ENCODE measurements around the gene TDRD12. TPM values are rescaled to one million over a fixed set of nuclear protein-coding genes. Genes with fewer than 3 reads are reported as not detected.

TDRD12 gene
- total and polyA plus RNA-seq, 2 of the 13 experiments (the other 11 are each of a cell fraction or from before 2014, with no cell fraction given) = 0.03 to 0.40 TPM

DNA sequence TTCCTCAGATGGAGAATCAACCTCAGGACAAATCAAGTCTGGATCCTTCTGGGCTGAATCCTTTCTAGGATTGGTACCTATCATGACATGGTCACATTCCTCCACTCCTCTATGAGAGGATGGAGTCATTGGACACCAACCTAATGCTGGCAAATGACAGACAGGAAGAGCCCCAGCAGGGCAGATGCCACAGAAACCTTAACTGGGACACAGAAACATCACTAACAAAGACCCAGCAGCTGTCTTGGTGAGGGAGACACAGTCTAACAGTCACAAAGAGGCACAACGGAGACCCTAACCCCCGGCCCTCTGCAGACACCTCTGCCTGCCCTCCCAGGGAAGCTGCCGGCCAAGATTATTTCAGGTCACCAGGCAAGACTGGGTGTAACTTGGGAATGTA is 46.7 kb upstream of the TDRD12 start:
- WGBS (ENCODE audit: low lambda C conversion rate) = no CpG with 5 or more reads among the region's 3 CpGs
- Histone ChIP-seq H3K79me2 (ENCODE audit: insufficient read depth, low read length) (peaks cover 43% of the 10 kb centered on the region), H3K27me3 (ENCODE audit: control insufficient read depth in 1 of 2, insufficient read depth in 2 of 2, low read length in 2 of 2) (peaks cover 3 to 15% of the 10 kb centered on the region in 2 experiments; a peak in 4 of 5 replicates), H3K9ac (ENCODE audit: insufficient read depth, low read depth, low read length) (no peak overlapping the region), H3K27ac (ENCODE audit: extremely low read length, insufficient read depth, low read length) (no peak overlapping the region), H3K4me1 (ENCODE audit: insufficient read depth, low read length) (peaks cover 70% of the 10 kb centered on the region), H3K4me3 (replicated peaks in 1 of 3; ENCODE audit: insufficient read depth in 1 of 3, low read depth in 2 of 3, low read length in 3 of 3) (no peak overlapping the region), H3K36me3 (replicated peaks in 1 of 2; ENCODE audit: control insufficient read depth in 1 of 2, insufficient read depth in 2 of 2, low read length in 2 of 2) (no peaks in the 10 kb centered on the region), H3K4me2 (ENCODE audit: low read depth, low read length) (peak overlapping the region; percentile 94; the same call in 1 of the 2 replicates), H2AFZ (ENCODE audit: low read length) (no peak overlapping the region), H3K9me3 (ENCODE audit: low read length) (no peaks in the 10 kb centered on the region), H4K20me1 (ENCODE audit: insufficient read depth, low read length) (peaks cover 29% of the 10 kb centered on the region)
- DNase-seq (ENCODE audit: low spot score) (no peak), FAIRE-seq (no peak), ATAC-seq (no peak)
- TF ChIP-seq PATZ1 (CRISPR knock-in tag; IDR thresholded peaks at IDR 0.05) (no peak), SALL1 (CRISPR knock-in tag; IDR thresholded peaks at IDR 0.05) (no peak), MAZ (IDR thresholded peaks at IDR 0.05; ENCODE audit: borderline replicate concordance, low read depth, low read length) (no peak), MAZ (CRISPR knock-in tag; IDR thresholded peaks at IDR 0.05; ENCODE audit: low read depth) (no peak)
- in situ Hi-C loops (cut with HindIII; ENCODE audit: extremely low pct_ligation_motif_present, low pct_unique_long_range_greater_than_20kb) (no loop called here), intact Hi-C loops (cut with micrococcal nuclease; ENCODE audit: unreplicated experiment) (no loop called here)
- CTCF ChIA-PET (ENCODE audit: low intra/inter-chr PET ratio, low total read pairs) = no interaction called here
- POLR2A ChIA-PET = interaction anchor here (1.2 kb wide), 1 partner anchor 21 kb away, joined by 3 read pairs; no protein-coding TSS in a partner anchor
- BruUV-seq (replicated peaks) = no TSS peak

- no peaks in the 10 kb centered on the region for H3K9me3 ChIP-seq (ENCODE audit: low read length)
- TF ChIP-seq, protein P1, sequence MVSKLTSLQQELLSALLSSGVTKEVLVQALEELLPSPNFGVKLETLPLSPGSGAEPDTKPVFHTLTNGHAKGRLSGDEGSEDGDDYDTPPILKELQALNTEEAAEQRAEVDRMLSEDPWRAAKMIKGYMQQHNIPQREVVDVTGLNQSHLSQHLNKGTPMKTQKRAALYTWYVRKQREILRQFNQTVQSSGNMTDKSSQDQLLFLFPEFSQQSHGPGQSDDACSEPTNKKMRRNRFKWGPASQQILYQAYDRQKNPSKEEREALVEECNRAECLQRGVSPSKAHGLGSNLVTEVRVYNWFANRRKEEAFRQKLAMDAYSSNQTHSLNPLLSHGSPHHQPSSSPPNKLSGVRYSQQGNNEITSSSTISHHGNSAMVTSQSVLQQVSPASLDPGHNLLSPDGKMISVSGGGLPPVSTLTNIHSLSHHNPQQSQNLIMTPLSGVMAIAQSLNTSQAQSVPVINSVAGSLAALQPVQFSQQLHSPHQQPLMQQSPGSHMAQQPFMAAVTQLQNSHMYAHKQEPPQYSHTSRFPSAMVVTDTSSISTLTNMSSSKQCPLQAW (CRISPR knock-in tag; IDR thresholded peaks at IDR 0.05) = 0 out of 2 replicates have a peak, but pooled peaks have one; percentile 23
- TF ChIP-seq, protein P2, sequence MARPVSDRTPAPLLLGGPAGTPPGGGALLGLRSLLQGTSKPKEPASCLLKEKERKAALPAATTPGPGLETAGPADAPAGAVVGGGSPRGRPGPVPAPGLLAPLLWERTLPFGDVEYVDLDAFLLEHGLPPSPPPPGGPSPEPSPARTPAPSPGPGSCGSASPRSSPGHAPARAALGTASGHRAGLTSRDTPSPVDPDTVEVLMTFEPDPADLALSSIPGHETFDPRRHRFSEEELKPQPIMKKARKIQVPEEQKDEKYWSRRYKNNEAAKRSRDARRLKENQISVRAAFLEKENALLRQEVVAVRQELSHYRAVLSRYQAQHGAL (CRISPR knock-in tag; IDR thresholded peaks at IDR 0.05; ENCODE audit: not compliant biosample characterization) = no peak
- TF ChIP-seq, protein P3, sequence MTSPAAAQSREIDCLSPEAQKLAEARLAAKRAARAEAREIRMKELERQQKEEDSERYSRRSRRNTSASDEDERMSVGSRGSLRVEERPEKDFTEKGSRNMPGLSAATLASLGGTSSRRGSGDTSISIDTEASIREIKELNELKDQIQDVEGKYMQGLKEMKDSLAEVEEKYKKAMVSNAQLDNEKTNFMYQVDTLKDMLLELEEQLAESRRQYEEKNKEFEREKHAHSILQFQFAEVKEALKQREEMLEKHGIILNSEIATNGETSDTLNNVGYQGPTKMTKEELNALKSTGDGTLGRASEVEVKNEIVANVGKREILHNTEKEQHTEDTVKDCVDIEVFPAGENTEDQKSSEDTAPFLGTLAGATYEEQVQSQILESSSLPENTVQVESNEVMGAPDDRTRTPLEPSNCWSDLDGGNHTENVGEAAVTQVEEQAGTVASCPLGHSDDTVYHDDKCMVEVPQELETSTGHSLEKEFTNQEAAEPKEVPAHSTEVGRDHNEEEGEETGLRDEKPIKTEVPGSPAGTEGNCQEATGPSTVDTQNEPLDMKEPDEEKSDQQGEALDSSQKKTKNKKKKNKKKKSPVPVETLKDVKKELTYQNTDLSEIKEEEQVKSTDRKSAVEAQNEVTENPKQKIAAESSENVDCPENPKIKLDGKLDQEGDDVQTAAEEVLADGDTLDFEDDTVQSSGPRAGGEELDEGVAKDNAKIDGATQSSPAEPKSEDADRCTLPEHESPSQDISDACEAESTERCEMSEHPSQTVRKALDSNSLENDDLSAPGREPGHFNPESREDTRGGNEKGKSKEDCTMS (CRISPR knock-in tag; conservative IDR thresholded peaks at IDR 0.05) = no peak
- peak overlapping the region; percentile 94 for H3K4me2 ChIP-seq (ENCODE audit: low read depth, low read length)
- H4K20me1 ChIP-seq (ENCODE audit: insufficient read depth, low read length) = peaks cover 29% of the 10 kb centered on the region
- no peak overlapping the region for H2AFZ ChIP-seq (ENCODE audit: low read length)
- no peak overlapping the region for H3K27ac ChIP-seq (ENCODE audit: extremely low read length, insufficient read depth, low read length)
- WGBS (ENCODE audit: low lambda C conversion rate) = 88% methylated on average over 10 of the region's 10 CpGs
- in situ Hi-C loops (cut with HindIII; ENCODE audit: extremely low pct_ligation_motif_present, low pct_unique_long_range_greater_than_20kb) = no loop called here
- H3K36me3 ChIP-seq (replicated peaks in 1 of 2; ENCODE audit: control insufficient read depth in 1 of 2, insufficient read depth in 2 of 2, low read length in 2 of 2) = no peaks in the 10 kb centered on the region
- ChIA-PET CTCF (ENCODE audit: low intra/inter-chr PET ratio, low total read pairs) (no interaction called here), POLR2A (interaction anchor here (0.8 to 1.2 kb wide), 2 partner anchors 20 to 196 kb away, joined by 3 read pairs; no protein-coding TSS in a partner anchor)
- no peak for FAIRE-seq
- no peak for DNase-seq (ENCODE audit: low spot score)
- H3K9ac ChIP-seq (ENCODE audit: insufficient read depth, low read depth, low read length) = no peak overlapping the region
- peaks cover 74% of the 10 kb centered on the region for H3K4me1 ChIP-seq (ENCODE audit: insufficient read depth, low read length)
- H3K79me2 ChIP-seq (ENCODE audit: insufficient read depth, low read length) = peaks cover 39% of the 10 kb centered on the region
- H3K4me3 ChIP-seq (replicated peaks in 1 of 3; ENCODE audit: insufficient read depth in 1 of 3, low read depth in 2 of 3, low read length in 3 of 3) = peak overlapping the region in 2 of 3 experiments; percentile 85 to 88; a peak in 4 of 6 replicates
- H3K27me3 ChIP-seq (ENCODE audit: control insufficient read depth in 1 of 2, insufficient read depth in 2 of 2, low read length in 2 of 2) = peaks cover 3 to 15% of the 10 kb centered on the region in 2 experiments; a peak in 4 of 5 replicates
- no peak for ATAC-seq
- intact Hi-C loops (cut with micrococcal nuclease; ENCODE audit: unreplicated experiment) = no loop called here
- BruUV-seq (replicated peaks) = no TSS peak
These were observed 46.0 kb upstream of the TDRD12 start for GRCh38 chr19:32673573-32673972.

All from HepG2 (cell line).